ENCODE measurements around the gene NAA10. TPM values are rescaled to one million over a fixed set of nuclear protein-coding genes. Genes with fewer than 3 reads are reported as not detected.

Gene NAA10
- total and polyA plus RNA-seq, 3 donors from 2014 or later: 33.9 to 52.8 (median 46.7) TPM

GRCh38 chrX:153953892-153954557 is 19.2 kb upstream of the NAA10 start:
- no peaks in the 10 kb centered on the region for H3K27me3 ChIP-seq
- no peak for DNase-seq
- intact Hi-C loops (cut with DNase I; ENCODE audit: low total_unique reads): loop anchor here (10.0 kb wide), 1 partner anchor 189 kb away; the partner anchor contains the start of gene PLXNB3
- no peaks in the 10 kb centered on the region for H3K36me3 ChIP-seq (ENCODE audit: low read depth, missing control alignments)
- no peaks in the 10 kb centered on the region for H3K9me3 ChIP-seq
- TF ChIP-seq CTCF (IDR thresholded peaks at IDR 0.05) (no peak), POLR2A (IDR thresholded peaks at IDR 0.05) (no peak)
- WGBS, 2 donors: 84 to 87% methylated on average over 7 to 32 of the region's 33 CpGs
- peaks cover 3% of the 10 kb centered on the region for H3K4me1 ChIP-seq
- peak overlapping the region in 1 of 2 donors; percentile 11 for H3K27ac ChIP-seq
- H3K4me3 ChIP-seq: no peak overlapping the region

GRCh38 chrX:153953342-153953830 is 18.5 kb upstream of the NAA10 start:
- H3K27ac ChIP-seq: peak overlapping the region; percentile 11 to 30
- DNase-seq: peak; percentile 72
- H3K27me3 ChIP-seq: no peaks in the 10 kb centered on the region
- H3K4me3 ChIP-seq: no peak overlapping the region
- intact Hi-C loops (cut with DNase I; ENCODE audit: low total_unique reads): loop anchor here (10.0 kb wide), 1 partner anchor 189 kb away; the partner anchor contains the start of gene PLXNB3
- H3K9me3 ChIP-seq: no peaks in the 10 kb centered on the region
- WGBS, 2 donors: 43% methylated on average over 10 of the region's 33 CpGs; no CpG with 5 or more reads in 1 of the 2 donors
- no peaks in the 10 kb centered on the region for H3K36me3 ChIP-seq (ENCODE audit: low read depth, missing control alignments)
- TF ChIP-seq CTCF (IDR thresholded peaks at IDR 0.05) (peak; percentile 82 to 90 (median 90)), POLR2A (IDR thresholded peaks at IDR 0.05) (no peak)
- peaks cover 3% of the 10 kb centered on the region for H3K4me1 ChIP-seq

GRCh38 chrX:153952373-153953026 is 17.7 kb upstream of the NAA10 start:
- Histone ChIP-seq H3K27ac (peak overlapping the region; percentile 11 to 30), H3K36me3 (ENCODE audit: low read depth, missing control alignments) (no peaks in the 10 kb centered on the region)

GRCh38 chrX:153951683-153952372 is 17.0 kb upstream of the NAA10 start:
- no peaks in the 10 kb centered on the region for H3K27me3 ChIP-seq
- DNase-seq: no peak
- H3K36me3 ChIP-seq (ENCODE audit: low read depth, missing control alignments): no peaks in the 10 kb centered on the region
- no peak overlapping the region for H3K4me3 ChIP-seq
- no peak for TF ChIP-seq POLR2A (IDR thresholded peaks at IDR 0.05)
- no peak for TF ChIP-seq CTCF (IDR thresholded peaks at IDR 0.05)
- peaks cover 3% of the 10 kb centered on the region for H3K4me1 ChIP-seq
- no peak overlapping the region for H3K27ac ChIP-seq
- no peaks in the 10 kb centered on the region for H3K9me3 ChIP-seq
- WGBS, 2 donors: 89 to 93% methylated on average over 3 to 14 of the region's 28 CpGs
- intact Hi-C loops (cut with DNase I; ENCODE audit: low total_unique reads): loop anchor here (10.0 kb wide), 1 partner anchor 187 kb away; the partner anchor contains the start of gene PLXNB3

More at GRCh38 chrX:153952373-153953026, 17.7 kb upstream of the NAA10 start:
- Histone ChIP-seq H3K4me1 (peaks cover 3% of the 10 kb centered on the region), H3K27me3 (no peaks in the 10 kb centered on the region), H3K4me3 (no peak overlapping the region), H3K9me3 (no peaks in the 10 kb centered on the region)
- intact Hi-C loops (cut with DNase I; ENCODE audit: low total_unique reads): loop anchor here (10.0 kb wide), 1 partner anchor 188 kb away; the partner anchor contains the start of gene PLXNB3
- WGBS, 2 donors: 79 to 87% methylated on average over 4 to 28 of the region's 32 CpGs
- DNase-seq: no peak
- TF ChIP-seq CTCF (IDR thresholded peaks at IDR 0.05) (no peak), POLR2A (IDR thresholded peaks at IDR 0.05) (no peak)
